GM04503 (cell line): ENCODE measurements around the gene TICAM2.
A peak's percentile ranks its signal among the peaks of the same experiment; 100 is the strongest.

ENCODE experiments used
- DNase-seq: peaks from one replicate; pipeline ENCODE4 v3.0.0-alpha.2; 2012; ENCODE audit warnings: low read depth

The TICAM2 gene

GRCh38 chr5:115607935-115608334 is 5.7 kb upstream of the TICAM2 start:
- no peak for DNase-seq

GRCh38 chr5:115605436-115605835 is 3.2 kb upstream of the TICAM2 start:
- no peak for DNase-seq

GRCh38 chr5:115602591-115603125 is 379 bp upstream of the TICAM2 start:
- no peak for DNase-seq

- no peak for DNase-seq
Measured at GRCh38 chr5:115600766-115601165, 1.5 kb downstream of the TICAM2 start.

- DNase-seq: no peak
Measured at GRCh38 chr5:115599924-115600323, 2.4 kb downstream of the TICAM2 start.

GRCh38 chr5:115599502-115599901 is 2.8 kb downstream of the TICAM2 start:
- no peak for DNase-seq

DNA sequence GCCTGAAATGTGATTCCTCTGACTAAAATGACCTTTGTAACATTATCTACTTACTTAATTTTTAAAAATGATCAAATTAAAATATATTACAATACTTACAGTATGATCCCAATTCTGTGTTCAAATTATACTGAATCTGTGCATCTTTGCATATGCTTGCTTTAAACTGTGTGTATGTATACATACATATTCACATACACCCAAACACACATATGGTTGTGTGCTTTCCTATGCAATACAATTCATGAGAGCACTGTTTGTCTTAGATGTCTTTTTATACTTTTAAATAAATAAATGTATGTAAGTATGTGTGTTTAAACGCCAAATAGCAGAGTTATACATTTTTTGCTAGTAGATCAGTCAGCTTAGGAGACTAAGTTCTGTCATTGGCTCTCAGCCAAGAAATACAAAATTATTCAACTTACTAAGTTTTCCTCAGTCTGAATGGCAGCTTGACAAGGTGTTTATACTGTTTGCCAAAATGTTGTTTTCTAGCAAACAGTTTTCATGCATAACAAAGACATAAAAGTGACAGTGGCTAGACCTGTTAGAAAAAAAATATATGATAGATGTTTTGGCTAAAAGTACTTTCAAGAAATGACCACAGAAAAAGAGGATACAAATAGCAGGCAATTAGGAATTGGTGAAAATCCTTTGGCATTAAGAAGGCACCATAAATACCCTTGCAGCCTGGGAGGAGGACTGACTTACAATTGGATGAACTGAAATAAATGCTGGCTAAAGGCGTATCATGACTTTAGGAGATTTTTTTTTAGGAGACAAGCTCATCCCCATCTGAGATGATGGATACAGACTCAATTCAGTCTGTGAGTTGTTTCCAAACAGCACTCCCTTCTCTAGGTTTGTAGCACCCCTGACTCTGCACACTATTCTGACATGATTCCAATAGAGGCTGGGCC is 7.9 kb downstream of the TICAM2 start:
- DNase-seq: no peak

DNA sequence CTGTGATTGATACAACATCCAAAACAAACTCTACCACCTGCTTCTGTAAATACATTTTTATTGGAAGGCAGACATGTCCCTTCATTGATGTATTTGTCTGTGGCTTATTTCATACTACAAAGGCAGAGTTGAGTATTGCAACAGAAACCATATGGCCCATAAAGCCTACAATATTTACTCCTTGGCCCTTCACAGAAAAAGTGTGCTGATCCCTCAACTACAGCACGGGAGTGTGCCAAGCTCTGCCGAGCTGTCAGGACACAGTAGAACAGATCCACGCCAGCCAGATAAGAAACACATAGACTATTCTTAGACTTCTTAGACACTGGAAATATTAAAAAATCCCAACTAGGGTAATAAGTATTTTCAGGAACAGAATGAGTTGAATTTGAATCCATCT is 13.2 kb downstream of the TICAM2 start:
- no peak for DNase-seq

DNA sequence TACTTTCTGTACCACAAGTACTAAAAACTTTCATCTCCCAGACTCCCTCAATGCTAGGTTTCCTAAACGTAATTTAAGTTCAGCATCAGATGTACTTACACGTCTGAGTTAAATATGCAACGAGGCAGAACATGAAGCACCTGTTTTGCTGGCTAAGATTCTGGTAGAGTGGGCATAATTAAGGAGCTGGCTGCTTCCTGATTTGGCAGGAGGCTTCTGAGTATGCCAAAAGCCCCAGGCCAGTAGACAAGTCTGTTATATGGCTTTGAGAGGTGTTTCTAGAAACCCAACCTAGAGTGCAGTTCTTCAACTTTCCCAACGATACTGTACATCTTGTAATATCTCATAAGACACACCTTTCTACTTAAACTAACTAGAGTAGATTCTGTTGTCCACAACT is 13.6 kb downstream of the TICAM2 start:
- DNase-seq: no peak

GRCh38 chr5:115586525-115587146 is 15.6 kb downstream of the TICAM2 start:
- DNase-seq: no peak

GRCh38 chr5:115585265-115585664 is 17.0 kb downstream of the TICAM2 start:
- DNase-seq: no peak

GRCh38 chr5:115584501-115584900 is 17.8 kb downstream of the TICAM2 start:
- DNase-seq: no peak

DNA sequence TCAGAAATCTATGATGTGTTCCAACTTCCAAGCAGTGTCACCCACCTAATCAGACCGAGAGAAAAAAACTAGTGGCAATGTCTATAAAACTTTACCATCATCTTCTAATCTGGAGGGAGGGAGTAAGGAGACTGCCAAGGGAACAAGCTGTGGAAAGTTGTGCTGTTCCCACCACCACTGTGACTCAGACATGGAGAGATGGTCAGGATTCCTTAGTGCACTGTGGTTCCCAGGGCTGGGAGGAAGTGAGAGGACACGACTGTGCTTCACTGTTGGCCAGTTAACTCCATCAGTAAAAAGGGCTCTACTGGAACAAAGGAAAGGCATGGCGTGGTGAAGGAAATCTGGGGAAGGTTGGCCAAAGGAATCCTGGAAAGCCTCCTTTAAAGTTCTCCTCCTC is 18.8 kb downstream of the TICAM2 start:
- DNase-seq: peak; percentile 88

- DNase-seq: no peak
Measured at GRCh38 chr5:115580941-115581340, 21.3 kb downstream of the TICAM2 start.

DNA sequence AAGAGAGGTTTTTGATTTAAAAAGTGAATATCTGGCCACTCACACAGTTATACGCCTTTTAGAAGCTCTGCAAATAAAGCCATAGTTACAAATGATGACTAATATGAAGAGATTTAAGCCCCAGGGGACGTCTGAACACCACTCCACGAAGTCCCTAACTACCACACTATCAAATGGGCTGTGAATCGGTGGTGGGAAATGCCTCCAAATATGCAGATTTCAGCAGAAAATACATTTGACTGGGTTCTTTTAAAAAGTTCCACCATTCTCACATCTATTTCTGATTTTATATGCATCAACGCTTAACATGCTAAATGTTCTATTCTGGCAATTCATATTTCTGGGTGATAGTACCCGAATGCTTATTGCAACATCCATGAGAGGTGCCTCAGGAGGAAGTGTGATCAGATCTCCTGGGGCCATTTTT is 22.5 kb downstream of the TICAM2 start:
- no peak for DNase-seq

GRCh38 chr5:115579216-115579615 is 23.1 kb downstream of the TICAM2 start:
- no peak for DNase-seq

DNA sequence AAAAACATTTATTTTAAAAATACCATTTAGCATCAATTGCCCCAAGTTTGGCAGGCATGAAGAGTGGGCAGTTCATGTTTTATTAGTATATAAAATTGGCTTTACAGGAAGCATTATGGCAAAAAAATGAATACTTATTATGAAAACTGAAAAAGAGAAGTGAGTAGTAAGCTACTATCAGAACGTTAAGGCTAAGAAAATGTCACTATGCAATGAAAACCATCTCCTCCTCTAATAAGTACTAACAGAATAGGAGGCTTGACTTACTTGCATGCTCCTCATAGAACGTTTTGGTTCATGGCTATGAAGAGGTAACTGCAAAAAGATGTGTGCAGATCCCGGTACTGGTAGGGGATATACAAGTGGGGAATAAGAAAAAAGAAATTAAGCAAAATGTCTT is 23.6 kb downstream of the TICAM2 start:
- DNase-seq: no peak

DNA sequence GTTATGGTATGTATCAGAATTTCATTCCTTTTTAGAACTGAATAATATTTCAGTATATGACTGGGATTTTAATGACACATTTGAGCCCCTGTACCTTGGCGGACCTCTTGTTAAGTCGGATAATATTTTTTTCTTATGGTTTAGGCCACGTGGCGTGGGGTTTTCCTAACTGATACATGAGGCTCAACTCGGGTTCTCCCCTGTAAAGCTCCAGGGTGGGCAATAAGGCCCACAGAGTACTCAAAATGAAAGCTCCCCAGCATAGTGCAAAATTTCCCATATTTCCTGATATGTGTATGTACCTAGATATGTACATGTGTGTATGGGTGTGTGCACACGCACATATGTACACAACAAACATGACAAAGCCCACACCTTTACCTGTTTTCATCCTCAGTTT is 24.5 kb downstream of the TICAM2 start:
- no peak for DNase-seq

GRCh38 chr5:115577329-115577728 is 24.9 kb downstream of the TICAM2 start:
- no peak for DNase-seq

GRCh38 chr5:115575167-115576070 is 26.9 kb downstream of the TICAM2 start:
- no peak for DNase-seq

GRCh38 chr5:115573133-115573532 is 29.1 kb downstream of the TICAM2 start:
- DNase-seq: no peak

DNA sequence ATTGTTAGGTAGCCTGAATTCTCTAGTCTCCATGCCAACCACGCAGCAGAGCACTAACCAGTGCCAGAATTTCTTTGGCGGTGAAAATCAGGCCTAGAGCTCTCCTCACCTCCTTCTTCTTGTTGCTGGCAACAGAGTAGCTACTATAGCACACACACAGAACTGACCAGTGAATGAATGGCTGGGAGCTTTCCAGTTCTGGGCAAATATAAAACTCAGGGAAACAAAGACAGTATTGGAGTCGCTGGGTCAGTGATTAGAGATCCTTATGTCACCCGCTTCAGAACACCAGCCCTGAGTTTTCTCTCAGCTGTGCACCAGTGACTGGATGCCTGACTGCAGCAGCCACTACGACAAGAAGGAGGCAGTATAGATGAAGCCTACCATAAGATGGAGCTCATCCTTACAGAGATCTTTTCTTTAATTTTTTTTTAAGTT is 30.8 kb downstream of the TICAM2 start:
- DNase-seq: no peak
